Left lung (tissue), 10 donors: ENCODE results near the gene PTDSS2. TPM values are rescaled to one million over a fixed set of nuclear protein-coding genes. Genes with fewer than 3 reads are reported as not detected.

Experiments
- ATAC-seq: fragments of 200-7000 bp; cut with Tn5 transposase; one replicate; pipeline ENCODE4 v1.9.1; 2020; ENCODE audit warnings: moderate library complexity
- DNase-seq, 4 donors: peaks; one replicate each; pipeline ENCODE4 v3.0.0-alpha.2; 2013 to 2020
- H3K27ac ChIP-seq, 2 donors: fragments of 200-600 bp; sonication (generic) in 1 of 2; one replicate each; pipeline versions ENCODE4 v1.5.0 to v1.8.0; 2020 to 2021
- H3K27me3 ChIP-seq, 2 donors: fragments of 200-600 bp; sonication (generic) in 1 of 2; one replicate each; pipeline versions ENCODE4 v1.5.0 to v1.8.0; 2020 to 2021
- H3K36me3 ChIP-seq, 2 donors: fragments of 200-600 bp; sonication (generic) in 1 of 2; one replicate each; pipeline versions ENCODE4 v1.5.0 to v1.8.0; 2020 to 2021
- H3K4me1 ChIP-seq, 2 donors: fragments of 200-600 bp; one replicate each; pipeline ENCODE4 v1.8.0; 2021
- H3K4me3 ChIP-seq, 2 donors: fragments of 200-600 bp; sonication (generic) in 1 of 2; one replicate each; pipeline versions ENCODE4 v1.5.0 to v1.8.0; 2020 to 2021; ENCODE audit warnings: mild to moderate bottlenecking in 1 of 2
- H3K9me3 ChIP-seq, 2 donors: fragments of 200-600 bp; sonication (generic) in 1 of 2; one replicate each; pipeline versions ENCODE4 v1.5.0 to v1.8.0; 2020 to 2021
- CTCF ChIP-seq, 2 donors: fragments of 200-600 bp; sonication (generic) in 1 of 2; IDR thresholded peaks; one replicate each; pipeline versions ENCODE4 v1.5.0 to v1.8.0; 2021; ENCODE audit warnings: antibody characterized with exemption in 2 of 2
- intact Hi-C, 2 donors: fragments of 100-400 bp; cut with DNase I; formaldehyde crosslinking; loops; one replicate each; pipeline versions ENCODE4 v1.11.2 to v1.14.2; 2022
- polyA plus RNA-seq, 6 donors: library from polyadenylated mRNA; unstranded; fragments of 120-200 nt; gene quantifications; one replicate each; pipeline ENCODE4 v1.2.1, GENCODE V29; 2013; ENCODE audit not compliant: insufficient read length in 6 of 6
- total RNA-seq, 2 donors: library from RNA; stranded (reverse); fragmentation: NEBNext Ultra II Directional; extraction: Animal tissue kit (Norgen Biotek cat#: 25700); gene quantifications; one replicate each; pipeline ENCODE4 v1.2.1, GENCODE V29; 2021
- donor health status: DM: no; HTN: yes; CAD: no.
- donor health status: DM: no; HTN: no; CAD: no.

The PTDSS2 gene
- total and polyA plus RNA-seq, 8 donors: 21.5 to 30.3 (median 25.7) TPM

- intact Hi-C loops: no loop called here
- ATAC-seq (no peak), DNase-seq (peak in 1 of 4 donors; percentile 59)
- no peak overlapping the region for H3K4me3 ChIP-seq
- no peak for TF ChIP-seq CTCF (IDR thresholded peaks at IDR 0.05)
- H3K27ac ChIP-seq: no peak overlapping the region
- peaks cover 0 to 45% of the 10 kb centered on the region in 2 donors for H3K36me3 ChIP-seq
- H3K9me3 ChIP-seq: no peaks in the 10 kb centered on the region
- peaks cover 0 to 9% of the 10 kb centered on the region in 2 donors for H3K4me1 ChIP-seq
- no peaks in the 10 kb centered on the region for H3K27me3 ChIP-seq
Measured at GRCh38 chr11:461626-462025, 11.5 kb downstream of the PTDSS2 start.

- peak in 1 of 4 donors; percentile 59 for DNase-seq
- Histone ChIP-seq H3K27me3 (no peaks in the 10 kb centered on the region), H3K4me1 (peaks cover 0 to 9% of the 10 kb centered on the region in 2 donors), H3K36me3 (peaks cover 0 to 45% of the 10 kb centered on the region in 2 donors), H3K4me3 (no peak overlapping the region), H3K27ac (no peak overlapping the region), H3K9me3 (no peaks in the 10 kb centered on the region)
- no peak for ATAC-seq
- intact Hi-C loops: no loop called here
- TF ChIP-seq CTCF (IDR thresholded peaks at IDR 0.05): no peak
Measured at GRCh38 chr11:462107-462890, 12.2 kb downstream of the PTDSS2 start.

GRCh38 chr11:464316-464715, 14.2 kb downstream of the PTDSS2 start:
- Histone ChIP-seq H3K9me3 (no peaks in the 10 kb centered on the region), H3K27ac (no peak overlapping the region), H3K27me3 (no peaks in the 10 kb centered on the region), H3K4me1 (peaks cover 0 to 9% of the 10 kb centered on the region in 2 donors), H3K36me3 (peaks cover 0 to 44% of the 10 kb centered on the region in 2 donors), H3K4me3 (no peak overlapping the region)
- TF ChIP-seq CTCF (IDR thresholded peaks at IDR 0.05): no peak
- ATAC-seq (no peak), DNase-seq (peak in 1 of 4 donors; percentile 63)
- intact Hi-C loops: no loop called here

- ATAC-seq: peak; percentile 19
- intact Hi-C loops: no loop called here
- DNase-seq: no peak
Measured at GRCh38 chr11:465896-466530, 15.9 kb downstream of the PTDSS2 start.

More at GRCh38 chr11:465896-466530, 15.9 kb downstream of the PTDSS2 start:
- Histone ChIP-seq H3K4me1 (peaks cover 9 to 25% of the 10 kb centered on the region in 2 donors), H3K36me3 (peaks cover 0 to 28% of the 10 kb centered on the region in 2 donors), H3K27ac (peak overlapping the region; percentile 30 to 39), H3K9me3 (no peaks in the 10 kb centered on the region), H3K27me3 (no peaks in the 10 kb centered on the region), H3K4me3 (no peak overlapping the region)
- TF ChIP-seq CTCF (IDR thresholded peaks at IDR 0.05): no peak
